Stimulated activated CD4-positive, alpha-beta T cell treated with anti-CD3 and anti-CD28 coated beads, Interleukin-15, amount 100 ng/mL, for 48 hours (primary cell): ENCODE measurements around the gene ZBTB17.
"Not testable (repeated sequence)": the region's sequence is repeated elsewhere in the genome, so short reads cannot be mapped to it uniquely, and the experiment has no call there.

ENCODE experiments used
- DNase-seq, 2 donors: peaks; one replicate each; pipeline ENCODE4 v3.0.0-alpha.2; 2020; ENCODE audit warnings: low read depth in 2 of 2

Gene ZBTB17

GRCh38 chr1:15935056-15935950, 40.6 kb downstream of the ZBTB17 start:
- no peak for DNase-seq

- DNase-seq: no peak
Observed at GRCh38 chr1:15934211-15935055, 41.5 kb downstream of the ZBTB17 start.

GRCh38 chr1:15933684-15934083, 42.2 kb downstream of the ZBTB17 start:
- no peak for DNase-seq

- no peak for DNase-seq
Observed at GRCh38 chr1:15932612-15933011, 43.3 kb downstream of the ZBTB17 start.

- DNase-seq: no peak
Observed at GRCh38 chr1:15931884-15932283, 44.0 kb downstream of the ZBTB17 start.

GRCh38 chr1:15931401-15931800, 44.5 kb downstream of the ZBTB17 start:
- no peak for DNase-seq

- no peak for DNase-seq
Observed at GRCh38 chr1:15928971-15929965, 46.6 kb downstream of the ZBTB17 start.

GRCh38 chr1:15926448-15926847, 49.5 kb downstream of the ZBTB17 start:
- not testable (repeated sequence) for DNase-seq

GRCh38 chr1:15923241-15923640, 52.7 kb downstream of the ZBTB17 start:
- DNase-seq: no peak

GRCh38 chr1:15918962-15919715, 56.8 kb downstream of the ZBTB17 start:
- peak; percentile 61 to 68 for DNase-seq

GRCh38 chr1:15916916-15917315, 59.0 kb downstream of the ZBTB17 start:
- DNase-seq: no peak

GRCh38 chr1:15916417-15916816, 59.5 kb downstream of the ZBTB17 start:
- DNase-seq: no peak

- no peak for DNase-seq
Observed at GRCh38 chr1:15915991-15916390, 59.9 kb downstream of the ZBTB17 start.

- not testable (repeated sequence) for DNase-seq
Observed at GRCh38 chr1:15913607-15914006, 62.3 kb downstream of the ZBTB17 start.

GRCh38 chr1:15911927-15912326, 64.0 kb downstream of the ZBTB17 start:
- DNase-seq: no peak

GRCh38 chr1:15911141-15911540, 64.8 kb downstream of the ZBTB17 start:
- DNase-seq: no peak

GRCh38 chr1:15908597-15908996, 67.3 kb downstream of the ZBTB17 start:
- DNase-seq: no peak

- DNase-seq: no peak
Observed at GRCh38 chr1:15902882-15903281, 73.0 kb downstream of the ZBTB17 start.

- DNase-seq: no peak
Observed at GRCh38 chr1:15900662-15901279, 75.1 kb downstream of the ZBTB17 start.

GRCh38 chr1:15899266-15899665, 76.6 kb downstream of the ZBTB17 start:
- DNase-seq: no peak
